DMS114 treated with DMSO at 0.1 percent for 48 hours (cell line): ENCODE results near the gene MED10.
A peak's percentile ranks its signal among the peaks of the same experiment; 100 is the strongest.

Experiments used
- DNase-seq: peaks from one replicate; lab custom pipeline; 2025; ENCODE audit not compliant: unreplicated experiment; lab: John Stamatoyannopoulos, UW

Gene MED10, protein sequence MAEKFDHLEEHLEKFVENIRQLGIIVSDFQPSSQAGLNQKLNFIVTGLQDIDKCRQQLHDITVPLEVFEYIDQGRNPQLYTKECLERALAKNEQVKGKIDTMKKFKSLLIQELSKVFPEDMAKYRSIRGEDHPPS

GRCh38 chr5:6377905-6378765, at the start of gene MED10:
MED10 (minus strand) TSS chr5:6378547; CDS start chr5:6378483, 64 bp downstream.
- peak; percentile 82 for DNase-seq

- DNase-seq = no peak
Observed at GRCh38 chr5:6427694-6428093, 49.3 kb upstream of the MED10 start.

DNA sequence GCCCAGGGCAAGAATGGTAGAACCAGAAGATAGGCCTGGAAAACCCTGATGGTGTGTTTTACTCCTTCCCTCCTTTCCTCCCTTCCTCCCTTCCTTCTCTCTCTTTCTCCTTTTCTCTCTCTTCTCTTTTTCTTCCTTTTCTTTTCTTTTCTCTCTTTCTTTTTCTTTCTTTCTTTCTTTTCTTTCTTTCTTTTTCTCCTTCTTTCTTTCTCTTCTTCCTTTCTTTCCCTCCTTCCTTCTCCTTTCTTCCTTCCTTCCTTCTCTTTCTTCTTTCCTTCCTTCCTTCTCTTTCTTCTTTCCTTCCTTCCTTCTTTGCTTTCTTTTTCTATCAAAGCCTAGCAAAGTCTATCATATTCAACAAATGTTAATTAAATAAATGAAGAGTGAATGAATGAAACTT, 46.4 kb upstream of the MED10 start:
- DNase-seq = no peak

- DNase-seq = no peak
Observed at GRCh38 chr5:6424110-6424659, 45.8 kb upstream of the MED10 start.

GRCh38 chr5:6423327-6424109, 45.2 kb upstream of the MED10 start:
- no peak for DNase-seq

- no peak for DNase-seq
Observed at GRCh38 chr5:6419340-6419852, 41.0 kb upstream of the MED10 start.

- DNase-seq = no peak
Observed at GRCh38 chr5:6418679-6419276, 40.4 kb upstream of the MED10 start.

GRCh38 chr5:6417657-6418056, 39.3 kb upstream of the MED10 start:
- no peak for DNase-seq

- no peak for DNase-seq
Observed at GRCh38 chr5:6412811-6413210, 34.5 kb upstream of the MED10 start.

- DNase-seq = no peak
Observed at GRCh38 chr5:6411141-6411540, 32.8 kb upstream of the MED10 start.

- DNase-seq = no peak
Observed at GRCh38 chr5:6410421-6410820, 32.1 kb upstream of the MED10 start.

- DNase-seq = no peak
Observed at GRCh38 chr5:6408627-6409446, 30.5 kb upstream of the MED10 start.

- DNase-seq = no peak
Observed at GRCh38 chr5:6408260-6408596, 29.9 kb upstream of the MED10 start.

DNA sequence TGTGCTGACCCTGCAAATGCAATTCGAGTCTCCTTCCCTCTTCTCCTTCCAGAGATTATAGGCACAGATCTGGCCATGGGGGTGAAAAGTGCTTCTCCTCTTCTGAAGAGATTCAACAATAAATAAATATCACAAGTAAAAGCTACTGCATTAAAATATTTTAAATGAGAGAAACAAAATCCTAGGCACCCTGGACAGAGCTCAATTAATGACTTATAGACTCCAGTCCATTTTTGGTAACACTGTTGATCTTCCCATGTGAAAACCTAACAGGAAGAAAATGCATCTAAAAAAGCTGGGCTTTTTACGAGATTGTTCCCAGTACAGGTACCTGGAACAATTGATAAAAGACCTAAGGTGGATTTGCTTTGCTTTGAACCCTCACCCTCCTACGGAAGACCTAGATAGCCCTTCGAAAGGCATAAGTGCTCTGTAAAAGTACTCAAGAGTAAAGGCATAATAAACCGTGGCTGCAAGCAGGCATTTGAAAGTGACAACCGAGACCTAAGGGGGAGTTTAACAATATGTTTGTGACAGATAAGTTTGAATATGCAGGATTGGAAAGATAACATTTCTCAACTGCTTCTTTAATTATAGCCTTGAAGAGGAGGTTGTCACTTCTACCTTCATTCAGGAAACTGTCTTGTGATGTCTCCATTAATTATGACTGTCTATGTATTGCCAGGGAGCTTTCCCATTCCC, 29.4 kb upstream of the MED10 start:
- no peak for DNase-seq

DNA sequence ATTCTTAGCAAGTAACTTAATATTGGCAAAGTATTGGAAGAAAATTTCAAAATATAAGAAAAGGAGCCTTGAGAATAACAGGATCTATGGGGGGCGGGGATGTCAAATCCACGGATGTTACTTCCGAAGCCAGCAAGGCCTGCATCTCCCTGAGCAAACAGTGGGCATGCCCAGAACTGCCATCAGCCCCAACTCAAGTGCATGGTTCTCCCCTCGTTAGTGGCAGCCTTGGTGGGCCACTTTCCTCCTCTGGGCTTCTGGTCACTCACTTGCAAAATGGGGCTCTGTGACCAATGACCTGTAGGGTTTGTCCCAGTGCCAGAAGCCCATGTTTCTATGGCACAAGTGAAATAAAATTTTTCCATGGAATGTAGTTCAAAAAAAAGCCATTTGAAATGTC, 27.2 kb upstream of the MED10 start:
- no peak for DNase-seq

- no peak for DNase-seq
Observed at GRCh38 chr5:6404129-6404528, 25.8 kb upstream of the MED10 start.

- DNase-seq = no peak
Observed at GRCh38 chr5:6403416-6403815, 25.1 kb upstream of the MED10 start.

GRCh38 chr5:6402939-6403338, 24.6 kb upstream of the MED10 start:
- no peak for DNase-seq

DNA sequence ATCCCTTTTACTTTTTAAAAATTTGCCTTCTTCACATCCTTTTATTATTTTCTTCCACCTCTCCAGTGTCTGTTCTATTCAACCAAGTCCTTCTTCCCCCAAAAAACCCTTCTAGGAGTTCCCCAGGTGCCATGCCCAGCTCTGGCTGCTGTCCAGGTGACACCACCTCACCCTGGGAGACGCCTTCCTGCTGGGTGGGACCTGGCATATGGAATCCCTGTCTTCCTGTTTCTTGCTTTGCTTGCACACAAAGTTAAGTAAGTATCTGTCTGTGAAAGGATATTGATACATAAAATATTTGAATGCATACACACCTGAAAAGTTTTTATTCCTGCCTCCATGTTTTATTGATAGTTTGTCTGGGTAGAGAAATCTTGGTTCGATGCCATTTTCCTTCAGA, 23.1 kb upstream of the MED10 start:
- no peak for DNase-seq
